ENCODE measurements around the gene MSRB1. TPM values are rescaled to one million over a fixed set of nuclear protein-coding genes. Genes with fewer than 3 reads are reported as not detected.

Gene MSRB1
- total and polyA plus RNA-seq, 2 donors (not counting 1 experiment from before 2014, with no cell fraction given), result 8.5 to 17.5 TPM

DNA sequence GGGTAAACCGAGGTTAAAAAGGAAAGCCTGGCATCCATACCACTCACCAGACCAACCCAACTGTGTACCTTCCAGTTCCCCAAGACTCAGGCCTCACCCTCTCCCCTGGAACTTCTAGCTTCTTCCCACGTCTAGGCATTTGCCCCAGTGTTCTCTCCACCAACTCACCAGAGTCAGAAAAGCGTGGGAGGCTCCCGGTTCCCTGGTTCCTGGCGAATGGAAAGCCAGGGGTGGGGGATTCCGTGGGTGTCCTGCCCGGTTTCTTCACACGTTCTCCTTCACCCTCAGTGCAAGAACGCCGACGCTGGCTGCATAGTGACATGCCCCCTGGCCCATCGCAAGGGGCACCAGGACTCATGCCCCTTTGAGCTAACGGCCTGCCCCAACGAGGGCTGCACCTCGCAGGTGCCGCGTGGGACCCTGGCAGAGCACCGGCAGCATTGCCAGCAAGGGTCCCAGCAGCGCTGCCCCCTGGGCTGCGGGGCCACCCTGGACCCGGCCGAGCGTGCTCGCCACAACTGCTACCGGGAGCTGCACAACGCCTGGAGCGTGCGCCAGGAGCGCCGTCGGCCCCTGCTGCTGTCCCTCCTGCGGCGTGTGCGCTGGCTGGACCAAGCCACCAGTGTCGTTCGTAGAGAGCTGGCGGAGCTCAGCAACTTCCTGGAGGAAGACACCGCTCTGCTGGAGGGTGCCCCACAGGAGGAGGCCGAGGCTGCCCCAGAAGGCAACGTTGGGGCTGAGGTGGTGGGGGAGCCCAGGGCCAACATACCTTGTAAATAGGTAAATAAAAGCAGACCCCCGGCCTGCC is 25.4 kb upstream of the MSRB1 start:
- Histone ChIP-seq H3K4me1 (ENCODE audit: control insufficient read depth in 2 of 2, insufficient read depth in 2 of 2, low read length in 2 of 2) (peaks cover 23 to 38% of the 10 kb centered on the region in 2 donors), H3K9me3 (ENCODE audit: control extremely low read depth in 1 of 3, control insufficient read depth in 2 of 3, insufficient read depth in 1 of 3, low read length in 2 of 3) (no peaks in the 10 kb centered on the region), H3K36me3 (replicated peaks in 1 of 2; ENCODE audit: control extremely low read depth in 1 of 2, control insufficient read depth in 1 of 2, extremely low read depth in 1 of 2, insufficient read depth in 2 of 2, low read length in 1 of 2) (peaks cover 0 to 4% of the 10 kb centered on the region in 2 experiments), H3K9ac (ENCODE audit: low read length) (no peak overlapping the region), H4K20me1 (ENCODE audit: control insufficient read depth, insufficient read depth, low read length, poor library complexity, severe bottlenecking) (peaks cover 22% of the 10 kb centered on the region), H3K4me3 (ENCODE audit: control extremely low read depth in 1 of 5, extremely low read depth in 1 of 5, insufficient read depth in 1 of 5, low read depth in 2 of 5, low read length in 4 of 5) (no peak overlapping the region), H3K4me2 (replicated peaks; ENCODE audit: low read depth, low read length, poor library complexity, severe bottlenecking) (no peak overlapping the region), H3K79me2 (ENCODE audit: control insufficient read depth, insufficient read depth, low read length) (peaks cover 39% of the 10 kb centered on the region), H3K27ac (ENCODE audit: low read length in 2 of 2) (no peak overlapping the region), H2AFZ (ENCODE audit: insufficient read depth, low read depth, low read length, poor library complexity, severe bottlenecking) (no peak overlapping the region), H3K27me3 (replicated peaks in 1 of 4; ENCODE audit: control extremely low read depth in 1 of 4, control insufficient read depth in 3 of 4, insufficient read depth in 4 of 4, low read length in 3 of 4) (no peaks in the 10 kb centered on the region)
- Mint-ChIP-seq H3K4me3 (no peak overlapping the region), H3K27ac (no peak overlapping the region), H3K9me3 (ENCODE audit: insufficient read depth) (no peaks in the 10 kb centered on the region), H3K4me1 (peaks cover 37% of the 10 kb centered on the region), H3K27me3 (no peaks in the 10 kb centered on the region)
- CTCF ChIA-PET, result interaction anchor here (1.1 kb wide), 1 partner anchor 172 kb away, joined by 4 read pairs; no protein-coding TSS in a partner anchor
- POLR2A ChIA-PET, result interaction anchor here (1.3 kb wide), 1 partner anchor 23 kb away, joined by 4 read pairs; no protein-coding TSS in a partner anchor
- no peak for TF ChIP-seq CTCF (IDR thresholded peaks at IDR 0.05)
- no peak for TF ChIP-seq EZH2 (IDR thresholded peaks at IDR 0.05; ENCODE audit: borderline replicate concordance, insufficient read depth, low read depth, low read length, poor library complexity, severe bottlenecking)
- no peak for DNase-seq
- WGBS (ENCODE audit: insufficient coverage), result 97% methylated on average over 38 of the region's 41 CpGs
- intact Hi-C loops (cut with micrococcal nuclease), result no loop called here
- ATAC-seq (ENCODE audit: low read depth), result no peak

- intact Hi-C loops (cut with micrococcal nuclease), result no loop called here
- H3K4me1 Mint-ChIP-seq, result peaks cover 32% of the 10 kb centered on the region
- Histone ChIP-seq H3K79me2 (ENCODE audit: control insufficient read depth, insufficient read depth, low read length) (peaks cover 24% of the 10 kb centered on the region), H3K27ac (ENCODE audit: low read length in 2 of 2) (peak within 1 kb of the TSS; percentile 83 to 100), H3K4me3 (ENCODE audit: control extremely low read depth in 1 of 5, extremely low read depth in 1 of 5, insufficient read depth in 1 of 5, low read depth in 2 of 5, low read length in 4 of 5) (peak within 1 kb of the TSS; percentile 48 to 94 (median 76)), H3K4me2 (replicated peaks; ENCODE audit: low read depth, low read length, poor library complexity, severe bottlenecking) (peak within 1 kb of the TSS; percentile 90), H3K4me1 (ENCODE audit: control insufficient read depth in 2 of 2, insufficient read depth in 2 of 2, low read length in 2 of 2) (peaks cover 18 to 41% of the 10 kb centered on the region in 2 donors), H3K36me3 (replicated peaks in 1 of 2; ENCODE audit: control extremely low read depth in 1 of 2, control insufficient read depth in 1 of 2, extremely low read depth in 1 of 2, insufficient read depth in 2 of 2, low read length in 1 of 2) (peaks cover 0 to 22% of the 10 kb centered on the region in 2 experiments), H2AFZ (ENCODE audit: insufficient read depth, low read depth, low read length, poor library complexity, severe bottlenecking) (no peak within 1 kb of the TSS), H3K9me3 (ENCODE audit: control extremely low read depth in 1 of 3, control insufficient read depth in 2 of 3, insufficient read depth in 1 of 3, low read length in 2 of 3) (no peaks in the 10 kb centered on the region), H4K20me1 (ENCODE audit: control insufficient read depth, insufficient read depth, low read length, poor library complexity, severe bottlenecking) (peaks cover 23% of the 10 kb centered on the region), H3K9ac (ENCODE audit: low read length) (peak within 1 kb of the TSS; percentile 98), H3K27me3 (replicated peaks in 1 of 4; ENCODE audit: control extremely low read depth in 1 of 4, control insufficient read depth in 3 of 4, insufficient read depth in 4 of 4, low read length in 3 of 4) (no peaks in the 10 kb centered on the region)
- ChIA-PET CTCF (no interaction called here), POLR2A (interaction anchor here (1.0 to 1.1 kb wide), 2 partner anchors 10 to 25 kb away, joined by 3 to 6 read pairs; no protein-coding TSS in a partner anchor)
- TF ChIP-seq EZH2 (IDR thresholded peaks at IDR 0.05; ENCODE audit: borderline replicate concordance, insufficient read depth, low read depth, low read length, poor library complexity, severe bottlenecking), result no peak
- no peak for TF ChIP-seq CTCF (IDR thresholded peaks at IDR 0.05)
- no peaks in the 10 kb centered on the region for H3K9me3 Mint-ChIP-seq (ENCODE audit: insufficient read depth)
- WGBS (ENCODE audit: insufficient coverage), result 100% methylated on average over 5 of the region's 6 CpGs
- no peaks in the 10 kb centered on the region for H3K27me3 Mint-ChIP-seq
- peak within 1 kb of the TSS; percentile 97 for H3K27ac Mint-ChIP-seq
- ATAC-seq (ENCODE audit: low read depth), result no peak
- peak within 1 kb of the TSS; percentile 94 for H3K4me3 Mint-ChIP-seq
- no peak for DNase-seq
Observed at GRCh38 chr16:1966460-1966859, 23.5 kb upstream of the MSRB1 start, which contains the start of gene RNF151. TSS of gene RNF151 (plus strand) at chr16:1966856. CDS start at chr16:1966882, 26 bp downstream.
